ENCODE data around the gene DSCAML1.

DSCAML1 gene

DNA sequence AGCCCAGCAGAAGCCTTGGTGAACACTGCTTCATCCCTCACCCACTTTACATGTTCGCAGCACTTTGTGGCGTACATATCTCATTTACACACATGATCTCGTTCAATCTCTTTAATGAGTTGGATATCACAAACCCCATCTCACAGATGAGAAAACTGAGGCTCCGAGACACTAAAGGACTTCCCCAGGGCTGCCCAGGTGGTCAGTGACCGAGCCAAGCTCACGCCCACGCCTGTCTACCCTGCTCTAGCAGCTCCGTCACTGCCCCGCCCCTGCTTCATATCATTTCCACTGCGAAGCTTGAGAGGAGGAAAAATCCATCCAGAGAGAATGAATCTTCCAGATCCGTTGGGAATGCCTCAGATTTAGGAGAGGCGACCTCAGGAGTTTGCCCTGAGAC, 11.8 kb upstream of the DSCAML1 start:
- DNase-seq (ENCODE audit: low read depth): no peak
- H3K4me3 ChIP-seq (ENCODE audit: low read depth, low read length): no peak overlapping the region
- TF ChIP-seq CTCF (conservative IDR thresholded peaks at IDR 0.05; ENCODE audit: low read depth, low read length): no peak

- H3K4me3 ChIP-seq (ENCODE audit: low read depth, low read length): no peak overlapping the region
- TF ChIP-seq CTCF (conservative IDR thresholded peaks at IDR 0.05; ENCODE audit: low read depth, low read length): peak; percentile 96
- peak; percentile 77 for DNase-seq (ENCODE audit: low read depth)
These were observed 10.7 kb upstream of the DSCAML1 start for GRCh38 chr11:117807482-117808327.

GRCh38 chr11:117806846-117807245, 9.8 kb upstream of the DSCAML1 start:
- no peak for DNase-seq (ENCODE audit: low read depth)
- no peak overlapping the region for H3K4me3 ChIP-seq (ENCODE audit: low read depth, low read length)
- TF ChIP-seq CTCF (conservative IDR thresholded peaks at IDR 0.05; ENCODE audit: low read depth, low read length): no peak

GRCh38 chr11:117805045-117805444, 8.0 kb upstream of the DSCAML1 start:
- DNase-seq (ENCODE audit: low read depth): no peak
- H3K4me3 ChIP-seq (ENCODE audit: low read depth, low read length): no peak overlapping the region
- no peak for TF ChIP-seq CTCF (conservative IDR thresholded peaks at IDR 0.05; ENCODE audit: low read depth, low read length)

- TF ChIP-seq CTCF (conservative IDR thresholded peaks at IDR 0.05; ENCODE audit: low read depth, low read length): no peak
- no peak overlapping the region for H3K4me3 ChIP-seq (ENCODE audit: low read depth, low read length)
- no peak for DNase-seq (ENCODE audit: low read depth)
These were observed 6.9 kb upstream of the DSCAML1 start for GRCh38 chr11:117803896-117804295.

- TF ChIP-seq CTCF (conservative IDR thresholded peaks at IDR 0.05; ENCODE audit: low read depth, low read length): no peak
- DNase-seq (ENCODE audit: low read depth): no peak
- no peak overlapping the region for H3K4me3 ChIP-seq (ENCODE audit: low read depth, low read length)
These were observed 2.6 kb upstream of the DSCAML1 start for GRCh38 chr11:117799634-117800033.

DNA sequence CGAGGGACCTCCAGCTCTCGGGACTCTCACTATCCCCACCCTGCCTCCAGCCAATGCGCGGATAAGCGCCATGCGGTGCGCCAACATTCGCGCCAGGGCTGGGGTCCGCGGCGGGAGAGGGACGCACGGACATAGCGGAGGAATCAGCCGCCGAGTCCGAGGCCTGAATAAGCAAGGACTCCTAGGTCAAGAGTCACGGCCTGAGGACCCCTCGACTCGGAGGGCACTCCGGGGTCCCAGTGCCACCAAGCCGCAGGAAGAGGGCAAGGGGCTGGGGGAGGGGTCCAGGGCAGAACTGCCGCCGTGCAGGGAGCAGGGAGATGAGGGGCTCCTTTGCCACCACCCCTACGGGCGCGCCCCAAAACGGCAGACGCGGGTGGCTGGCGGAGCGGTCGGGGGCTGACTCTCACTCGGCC, 552 bp downstream of the DSCAML1 start:
- no peak overlapping the region for H3K4me3 ChIP-seq (ENCODE audit: low read depth, low read length)

More for the DNA sequence above, 552 bp downstream of the DSCAML1 start:
- no peak for DNase-seq (ENCODE audit: low read depth)
- no peak for TF ChIP-seq CTCF (conservative IDR thresholded peaks at IDR 0.05; ENCODE audit: low read depth, low read length)

Data from choroid plexus epithelial cell (primary cell).